Measurements from ENCODE around the gene NFIL3. TPM values are rescaled to one million over a fixed set of nuclear protein-coding genes. Genes with fewer than 3 reads are reported as not detected.
A peak's percentile ranks its signal among the peaks of the same experiment; 100 is the strongest.

Gene NFIL3
- total RNA-seq, 1 donor from 2014 or later: 25.7 TPM

GRCh38 chr9:91403665-91404543 lies 19.7 kb downstream of the NFIL3 start:
- TF ChIP-seq, protein P1, sequence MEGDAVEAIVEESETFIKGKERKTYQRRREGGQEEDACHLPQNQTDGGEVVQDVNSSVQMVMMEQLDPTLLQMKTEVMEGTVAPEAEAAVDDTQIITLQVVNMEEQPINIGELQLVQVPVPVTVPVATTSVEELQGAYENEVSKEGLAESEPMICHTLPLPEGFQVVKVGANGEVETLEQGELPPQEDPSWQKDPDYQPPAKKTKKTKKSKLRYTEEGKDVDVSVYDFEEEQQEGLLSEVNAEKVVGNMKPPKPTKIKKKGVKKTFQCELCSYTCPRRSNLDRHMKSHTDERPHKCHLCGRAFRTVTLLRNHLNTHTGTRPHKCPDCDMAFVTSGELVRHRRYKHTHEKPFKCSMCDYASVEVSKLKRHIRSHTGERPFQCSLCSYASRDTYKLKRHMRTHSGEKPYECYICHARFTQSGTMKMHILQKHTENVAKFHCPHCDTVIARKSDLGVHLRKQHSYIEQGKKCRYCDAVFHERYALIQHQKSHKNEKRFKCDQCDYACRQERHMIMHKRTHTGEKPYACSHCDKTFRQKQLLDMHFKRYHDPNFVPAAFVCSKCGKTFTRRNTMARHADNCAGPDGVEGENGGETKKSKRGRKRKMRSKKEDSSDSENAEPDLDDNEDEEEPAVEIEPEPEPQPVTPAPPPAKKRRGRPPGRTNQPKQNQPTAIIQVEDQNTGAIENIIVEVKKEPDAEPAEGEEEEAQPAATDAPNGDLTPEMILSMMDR (IDR thresholded peaks at IDR 0.05): no peak
- Histone ChIP-seq H3K36me3 (peaks cover 3% of the 10 kb centered on the region), H3K4me3 (no peak overlapping the region), H3K27ac (no peak overlapping the region), H3K27me3 (ENCODE audit: low read depth) (no peaks in the 10 kb centered on the region), H3K4me1 (peaks cover 7% of the 10 kb centered on the region), H3K9me3 (no peaks in the 10 kb centered on the region)
- no peak for DNase-seq
- ATAC-seq: peak in 1 of 2 donors; percentile 56
- intact Hi-C loops (cut with DNase I): no loop called here

DNA sequence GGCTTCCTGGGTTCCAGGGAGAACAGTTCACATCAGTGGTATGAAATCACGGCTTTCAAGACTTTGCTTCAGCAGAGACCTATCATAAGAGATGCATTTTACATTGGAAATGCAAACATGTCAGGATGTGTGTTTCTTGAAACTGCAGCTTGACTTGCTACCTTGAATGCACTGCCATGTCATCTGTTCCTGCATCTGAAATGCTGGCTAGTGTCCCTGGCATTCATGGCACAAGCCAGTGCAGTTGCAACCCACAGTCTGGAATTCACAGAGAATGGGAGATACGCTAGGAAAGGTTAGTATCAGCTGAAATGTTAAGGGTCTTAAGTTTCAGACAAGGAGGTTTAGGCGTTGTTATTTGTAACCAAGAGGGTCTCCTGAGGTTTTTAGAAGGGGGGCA lies 24.7 kb downstream of the NFIL3 start:
- H3K27me3 ChIP-seq (ENCODE audit: low read depth): no peaks in the 10 kb centered on the region
- no peak overlapping the region for H3K4me3 ChIP-seq
- peaks cover 13% of the 10 kb centered on the region for H3K4me1 ChIP-seq
- DNase-seq (no peak), ATAC-seq (no peak)
- TF ChIP-seq, protein P1 (IDR thresholded peaks at IDR 0.05): no peak
- intact Hi-C loops (cut with DNase I): no loop called here
- H3K36me3 ChIP-seq: no peaks in the 10 kb centered on the region
- no peaks in the 10 kb centered on the region for H3K9me3 ChIP-seq
- H3K27ac ChIP-seq: no peak overlapping the region

GRCh38 chr9:91395553-91396471 lies 27.8 kb downstream of the NFIL3 start:
- no peak overlapping the region for H3K27ac ChIP-seq
- intact Hi-C loops (cut with DNase I): no loop called here
- no peak overlapping the region for H3K4me3 ChIP-seq
- DNase-seq: no peak
- H3K36me3 ChIP-seq: no peaks in the 10 kb centered on the region
- H3K4me1 ChIP-seq: peaks cover 6% of the 10 kb centered on the region
- H3K27me3 ChIP-seq (ENCODE audit: low read depth): no peaks in the 10 kb centered on the region
- TF ChIP-seq, protein P1 (IDR thresholded peaks at IDR 0.05): no peak
- ATAC-seq: peak; percentile 39 to 43
- H3K9me3 ChIP-seq: no peaks in the 10 kb centered on the region

- Histone ChIP-seq H3K9me3 (no peaks in the 10 kb centered on the region), H3K4me1 (peaks cover 6% of the 10 kb centered on the region), H3K36me3 (no peaks in the 10 kb centered on the region), H3K4me3 (no peak overlapping the region), H3K27ac (no peak overlapping the region), H3K27me3 (ENCODE audit: low read depth) (no peaks in the 10 kb centered on the region)
- intact Hi-C loops (cut with DNase I): no loop called here
- DNase-seq: no peak
- ATAC-seq: peak; percentile 70 to 73
- TF ChIP-seq, protein P1 (IDR thresholded peaks at IDR 0.05): no peak
Measured at GRCh38 chr9:91395106-91395552, 28.5 kb downstream of the NFIL3 start.

DNA sequence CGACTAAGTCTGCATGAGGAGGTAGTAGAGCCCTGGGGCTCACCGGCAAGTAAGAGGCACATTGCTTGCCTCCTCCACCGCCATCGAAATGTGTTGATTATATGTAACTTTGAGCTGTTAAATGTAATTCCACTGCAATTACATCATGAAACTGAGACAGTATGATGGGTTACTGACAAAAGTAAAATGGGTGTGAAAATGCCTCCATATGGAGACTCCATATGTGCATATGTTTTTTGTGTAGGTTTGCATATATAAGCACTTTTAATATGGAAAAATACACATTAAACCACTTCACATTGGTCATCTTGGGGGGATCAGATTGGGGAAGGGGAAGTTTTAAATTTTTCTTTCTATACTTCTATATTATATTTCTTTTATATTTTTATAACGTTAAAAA lies 29.8 kb downstream of the NFIL3 start:
- intact Hi-C loops (cut with DNase I): no loop called here
- no peak for DNase-seq
- ATAC-seq: no peak
- H3K36me3 ChIP-seq: no peaks in the 10 kb centered on the region
- no peaks in the 10 kb centered on the region for H3K9me3 ChIP-seq
- no peak overlapping the region for H3K27ac ChIP-seq
- no peaks in the 10 kb centered on the region for H3K27me3 ChIP-seq (ENCODE audit: low read depth)
- H3K4me3 ChIP-seq: no peak overlapping the region
- H3K4me1 ChIP-seq: peaks cover 6% of the 10 kb centered on the region
- TF ChIP-seq, protein P1 (IDR thresholded peaks at IDR 0.05): no peak

All from lower lobe of right lung (tissue), 2 donors.